HG03135 (cell line): ENCODE measurements around the gene CNKSR1.
"Not testable (repeated sequence)": the region's sequence is repeated elsewhere in the genome, so short reads cannot be mapped to it uniquely, and the experiment has no call there.

Source experiments
- ATAC-seq: cut with Tn5 transposase; IDR thresholded peaks from one replicate; pipeline ENCODE4 v1.9.1; 2021; ENCODE audit warnings: mild to moderate bottlenecking, moderate library complexity; ENCODE audit not compliant: unreplicated experiment

CNKSR1 gene

DNA sequence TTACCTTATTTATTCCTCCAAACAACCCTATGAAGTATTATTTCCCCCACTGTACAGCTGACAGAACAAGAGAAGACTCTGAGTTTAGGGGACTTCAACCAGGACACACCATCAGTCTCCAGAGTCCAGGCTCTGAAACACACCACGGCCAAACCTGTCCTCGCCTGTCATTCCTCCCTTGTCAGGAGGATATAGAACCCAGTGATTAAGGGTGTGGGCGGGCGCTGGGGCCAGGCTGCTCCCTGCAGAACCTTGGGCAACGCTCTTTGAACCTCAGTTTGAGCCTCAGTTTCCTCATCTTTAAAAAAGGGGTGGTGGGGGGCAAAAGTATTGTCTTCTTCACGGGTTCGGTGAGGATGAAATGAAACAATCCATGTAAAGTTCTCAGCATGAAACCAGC lies 47.3 kb downstream of the CNKSR1 start:
- ATAC-seq, result no peak

DNA sequence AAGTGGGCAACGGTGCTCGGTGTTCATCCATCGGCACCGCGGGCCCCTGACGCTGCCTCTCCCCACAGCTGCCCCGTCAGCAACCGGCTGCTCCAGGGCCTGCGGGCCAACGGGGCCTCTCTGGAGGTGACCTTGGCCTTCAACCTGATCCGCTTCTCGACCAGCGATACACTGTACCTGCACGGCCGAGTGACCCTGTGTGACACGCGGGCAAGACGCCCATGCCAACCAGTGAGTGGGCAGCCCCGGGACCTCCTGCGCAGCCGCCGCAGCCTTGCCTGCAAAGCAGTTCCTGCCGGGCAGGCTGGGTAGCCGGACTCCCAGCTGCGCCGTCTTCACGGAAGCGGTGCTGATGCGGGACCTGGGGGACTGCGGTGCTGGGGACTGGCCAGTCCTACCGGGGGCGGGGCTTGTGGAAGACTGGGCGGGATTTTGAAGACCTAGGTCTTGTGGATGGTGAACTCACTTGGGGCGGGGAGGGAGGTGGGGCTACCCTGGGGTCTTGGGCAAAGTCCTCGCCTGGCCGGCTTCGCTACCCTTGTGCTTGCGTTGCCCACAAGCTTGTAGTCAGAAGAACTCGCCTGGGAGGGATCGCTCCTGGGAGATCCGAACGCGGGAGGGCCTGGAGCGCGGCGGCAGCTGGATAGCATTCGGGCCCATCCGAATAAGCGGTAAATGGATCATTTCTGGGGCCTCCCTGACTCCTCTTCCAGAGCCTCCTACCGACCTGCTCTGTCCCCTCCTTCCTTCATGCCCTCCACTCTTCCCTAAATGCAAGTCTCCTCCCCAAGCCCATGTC lies 47.9 kb downstream of the CNKSR1 start:
- no peak for ATAC-seq

GRCh38 chr1:26230682-26231081 lies 53.4 kb downstream of the CNKSR1 start:
- not testable (repeated sequence) for ATAC-seq

GRCh38 chr1:26233903-26234643 lies 56.8 kb downstream of the CNKSR1 start, which contains the start of gene CEP85:
TSS of gene CEP85 (plus strand) at chr1:26234200. CDS start at chr1:26239784, 5,584 bp downstream.
- peak; percentile 86 for ATAC-seq

DNA sequence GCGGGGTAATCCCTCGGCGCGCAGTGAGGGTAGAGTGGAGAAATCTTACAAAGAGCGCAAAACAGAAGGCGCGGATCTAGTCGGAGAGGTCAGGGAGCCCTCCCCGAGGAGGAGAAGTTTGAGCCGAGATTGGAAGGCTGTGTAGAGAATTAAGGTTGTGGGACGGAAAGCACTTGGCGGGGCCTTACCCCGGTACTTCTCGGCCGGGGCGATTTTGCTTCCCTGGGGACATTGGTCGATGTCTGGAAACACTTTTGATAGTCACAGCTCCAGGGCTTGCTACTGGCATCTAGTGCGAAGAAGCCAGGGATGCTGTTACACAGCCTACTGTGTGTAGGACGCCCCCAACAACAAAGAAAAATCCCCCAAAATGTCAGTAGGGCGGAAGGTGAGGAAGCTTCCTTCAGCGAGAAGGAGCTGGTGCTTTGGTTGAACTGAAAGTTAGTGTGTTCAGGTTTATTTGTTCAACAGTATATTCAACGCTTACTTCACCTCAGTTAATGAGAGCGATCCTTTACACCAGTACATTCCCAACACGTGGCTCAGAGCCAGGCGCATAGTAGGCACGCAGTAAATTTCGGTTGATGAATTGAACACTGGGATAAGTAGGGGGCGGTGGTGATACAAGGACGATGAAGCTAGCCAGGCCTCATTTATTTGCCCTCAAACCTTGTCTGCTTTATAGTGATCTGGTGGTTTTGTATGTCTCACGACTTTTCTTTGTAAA lies 57.5 kb downstream of the CNKSR1 start:
- ATAC-seq, result no peak

DNA sequence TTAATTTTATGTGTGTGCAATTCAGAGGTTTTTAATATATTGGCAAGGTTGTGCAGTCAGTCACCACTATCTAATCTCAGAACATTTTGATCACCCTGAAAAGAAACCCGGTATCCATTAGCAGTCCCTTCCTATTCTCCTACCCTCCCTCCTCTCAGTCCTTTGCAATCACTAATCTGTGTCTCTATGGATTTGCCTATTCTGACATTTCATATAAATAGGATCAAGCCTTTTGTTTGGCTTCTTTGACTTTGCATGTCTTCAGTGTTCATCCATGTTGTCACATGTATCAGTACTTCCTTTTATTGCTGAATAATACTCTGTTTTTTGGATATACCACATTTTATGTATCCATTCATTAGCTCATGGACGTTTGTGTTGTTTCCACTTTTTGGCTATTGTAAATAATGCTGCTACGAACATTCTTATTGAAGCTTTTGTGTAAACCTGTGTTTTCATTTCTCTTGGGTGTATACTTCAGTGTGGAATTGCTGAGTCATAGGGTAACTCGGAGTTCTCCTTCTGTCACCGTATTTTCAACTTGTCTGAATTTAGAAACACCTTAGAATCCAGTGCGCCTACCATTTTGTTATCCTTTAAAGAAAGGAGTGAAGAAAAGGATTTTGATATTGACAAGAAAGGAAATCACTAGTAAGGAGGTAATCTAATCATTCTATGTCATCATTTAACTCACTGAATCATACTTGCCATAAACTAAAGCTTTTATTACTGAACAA lies 60.1 kb downstream of the CNKSR1 start:
- ATAC-seq, result no peak
